AG08395 (cell line): ENCODE results near the gene CA6.
"Not testable (repeated sequence)": the region's sequence is repeated elsewhere in the genome, so short reads cannot be mapped to it uniquely, and the experiment has no call there.

Source experiments
- DNase-seq: peaks from one replicate; pipeline ENCODE4 v3.0.0; 2012; ENCODE audit warnings: mixed read lengths, low spot score

Gene CA6

GRCh38 chr1:8926707-8927694, 18.7 kb upstream of the CA6 start:
- no peak for DNase-seq

- DNase-seq = no peak
These were observed 15.6 kb upstream of the CA6 start for GRCh38 chr1:8930116-8930515.

GRCh38 chr1:8937051-8937450, 8.6 kb upstream of the CA6 start:
- not testable (repeated sequence) for DNase-seq

- DNase-seq = no peak
These were observed 8.0 kb upstream of the CA6 start for GRCh38 chr1:8937701-8938100.

GRCh38 chr1:8938232-8938999, 7.3 kb upstream of the CA6 start:
- DNase-seq = no peak

GRCh38 chr1:8939000-8939265, 6.7 kb upstream of the CA6 start:
- no peak for DNase-seq

GRCh38 chr1:8939362-8939995, 6.2 kb upstream of the CA6 start:
- DNase-seq = peak; percentile 17

- peak; percentile 91 for DNase-seq
These were observed 3.8 kb upstream of the CA6 start for GRCh38 chr1:8941906-8942305.

- no peak for DNase-seq
These were observed 1.9 kb upstream of the CA6 start for GRCh38 chr1:8943498-8944405.

- DNase-seq = no peak
These were observed 1.5 kb downstream of the CA6 start for GRCh38 chr1:8947127-8947691.

- DNase-seq = no peak
These were observed 4.6 kb downstream of the CA6 start for GRCh38 chr1:8950309-8950708.

GRCh38 chr1:8951231-8951630, 5.6 kb downstream of the CA6 start:
- DNase-seq = no peak

GRCh38 chr1:8955406-8955805, 9.7 kb downstream of the CA6 start:
- DNase-seq = no peak

GRCh38 chr1:8956461-8957349, 11.0 kb downstream of the CA6 start:
- DNase-seq = no peak

- peak; percentile 55 for DNase-seq
These were observed 17.3 kb downstream of the CA6 start for GRCh38 chr1:8962812-8963530.

- no peak for DNase-seq
These were observed 18.3 kb downstream of the CA6 start for GRCh38 chr1:8963963-8964362.

- DNase-seq = no peak
These were observed 19.6 kb downstream of the CA6 start for GRCh38 chr1:8965121-8965820.

- DNase-seq = no peak
These were observed 20.9 kb downstream of the CA6 start for GRCh38 chr1:8966606-8967005.

- not testable (repeated sequence) for DNase-seq
These were observed 23.2 kb downstream of the CA6 start for GRCh38 chr1:8968902-8969301.
